Sigmoid colon (tissue), 4 donors: ENCODE measurements around the gene NIPAL3.

Experiments
- CTCF ChIP-seq, 4 experiments: fragments of 450-650 bp in 3 of 4; fragments of 200-600 bp in 1 of 4; IDR thresholded peaks; one replicate each; pipeline ENCODE4 v1.5.1; 2016 to 2019; ENCODE audit warnings: antibody characterized with exemption in 4 of 4, mild to moderate bottlenecking in 3 of 4, moderate library complexity in 2 of 4
- EP300 ChIP-seq, 4 donors: sonication (generic); formaldehyde crosslinking; IDR thresholded peaks; one replicate each; pipeline ENCODE4 v1.6.1; 2017; ENCODE audit warnings: antibody characterized with exemption in 4 of 4

- no peak for TF ChIP-seq EP300 (IDR thresholded peaks at IDR 0.05)
- TF ChIP-seq CTCF (IDR thresholded peaks at IDR 0.05): no peak
Observed at GRCh38 chr1:24388331-24388885, 27.2 kb upstream of the NIPAL3 start.
